DLD1 (cell line): Measurements from ENCODE around the gene PLCB3.

Source experiments
- in situ Hi-C: cut with HindIII; loops from 2 replicates; pipeline ENCODE4 v1.10.0; 2017; ENCODE audit warnings: low sequenced_read_pairs

The PLCB3 gene

DNA sequence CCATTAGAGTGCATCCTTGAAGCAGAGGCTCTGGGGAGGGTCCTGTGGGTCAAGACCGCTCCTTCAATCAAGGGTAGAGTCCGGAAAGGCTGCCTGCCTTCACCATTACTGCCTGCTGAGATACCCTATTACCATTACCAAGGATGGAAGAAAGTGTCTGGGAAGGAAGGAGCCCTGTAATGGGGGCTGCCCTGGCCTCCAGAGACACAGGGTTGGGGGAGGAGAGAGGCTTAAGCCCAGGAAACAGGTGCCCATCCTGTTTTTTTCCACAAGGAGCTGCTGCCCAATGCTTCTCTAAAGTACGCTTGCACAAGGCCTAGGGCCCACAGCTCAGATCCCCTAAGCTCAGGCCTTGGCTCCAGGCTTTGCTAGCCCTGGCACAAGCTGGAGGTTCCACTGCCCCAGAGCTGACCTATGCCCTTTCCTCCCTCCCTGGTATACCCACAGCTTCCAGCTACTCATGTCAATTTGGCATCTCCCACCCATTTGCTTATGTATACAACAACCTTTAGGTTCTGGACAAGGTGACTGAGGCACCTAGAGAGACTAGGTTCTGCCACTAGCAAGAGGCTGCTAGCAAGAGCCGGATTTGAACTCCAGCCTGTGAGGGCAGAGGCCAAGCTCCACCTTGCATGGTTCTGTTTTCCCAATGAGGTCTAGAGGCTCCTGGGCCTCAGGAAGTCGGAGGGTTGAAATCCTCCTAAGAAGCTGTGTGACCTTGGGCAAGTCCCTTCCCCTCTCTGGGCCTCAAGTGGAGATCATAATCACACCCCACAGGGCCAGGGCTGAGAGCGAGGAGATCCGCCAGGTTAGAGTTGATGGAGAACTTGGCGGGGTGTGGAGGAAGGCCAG lies 1.5 kb upstream of the PLCB3 start:
- in situ Hi-C loops = no loop called here

GRCh38 chr11:64250415-64251015 lies 815 bp upstream of the PLCB3 start:
- in situ Hi-C loops = no loop called here

DNA sequence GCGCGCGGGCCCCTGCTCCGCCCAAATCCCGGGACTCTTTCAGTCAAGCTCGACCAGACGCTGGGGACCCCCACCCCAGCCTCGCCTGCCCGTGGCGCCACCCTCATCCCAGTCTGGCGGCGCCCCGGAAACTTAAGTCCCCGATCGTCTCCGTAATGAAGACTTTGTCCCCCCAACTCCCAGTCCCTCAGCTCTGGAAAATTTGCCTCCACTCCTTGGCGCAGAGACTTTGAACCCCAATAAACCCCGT lies 348 bp downstream of the PLCB3 start:
- in situ Hi-C loops = no loop called here

- in situ Hi-C loops = no loop called here
Observed at GRCh38 chr11:64252003-64252872, 908 bp downstream of the PLCB3 start.

GRCh38 chr11:64253043-64253442 lies 1.7 kb downstream of the PLCB3 start:
- in situ Hi-C loops = no loop called here

- in situ Hi-C loops = no loop called here
Observed at GRCh38 chr11:64253481-64253880, 2.2 kb downstream of the PLCB3 start.

- in situ Hi-C loops = no loop called here
Observed at GRCh38 chr11:64254326-64254725, 3.0 kb downstream of the PLCB3 start.

GRCh38 chr11:64255135-64256128 lies 4.1 kb downstream of the PLCB3 start:
- in situ Hi-C loops = no loop called here

- in situ Hi-C loops = no loop called here
Observed at GRCh38 chr11:64256300-64256699, 5.0 kb downstream of the PLCB3 start.

DNA sequence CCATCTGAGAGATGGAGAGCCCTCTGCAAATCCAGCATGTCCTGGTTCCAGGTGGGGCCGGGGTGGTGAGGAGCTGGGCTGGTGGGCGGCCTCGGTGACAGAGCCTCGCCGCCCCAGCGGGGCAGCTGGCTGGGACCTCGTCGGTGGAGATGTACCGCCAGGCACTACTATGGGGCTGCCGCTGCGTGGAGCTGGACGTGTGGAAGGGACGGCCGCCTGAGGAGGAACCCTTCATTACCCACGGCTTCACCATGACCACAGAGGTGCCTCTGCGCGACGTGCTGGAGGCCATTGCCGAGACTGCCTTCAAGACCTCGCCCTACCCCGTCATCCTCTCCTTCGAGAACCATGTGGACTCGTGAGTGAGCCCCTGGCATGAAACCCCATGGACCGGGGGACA lies 7.0 kb downstream of the PLCB3 start:
- in situ Hi-C loops = no loop called here

- in situ Hi-C loops = no loop called here
Observed at GRCh38 chr11:64258946-64259532, 7.7 kb downstream of the PLCB3 start.

- in situ Hi-C loops = no loop called here
Observed at GRCh38 chr11:64259533-64260067, 8.3 kb downstream of the PLCB3 start.

- in situ Hi-C loops = no loop called here
Observed at GRCh38 chr11:64260147-64260708, 8.9 kb downstream of the PLCB3 start.

DNA sequence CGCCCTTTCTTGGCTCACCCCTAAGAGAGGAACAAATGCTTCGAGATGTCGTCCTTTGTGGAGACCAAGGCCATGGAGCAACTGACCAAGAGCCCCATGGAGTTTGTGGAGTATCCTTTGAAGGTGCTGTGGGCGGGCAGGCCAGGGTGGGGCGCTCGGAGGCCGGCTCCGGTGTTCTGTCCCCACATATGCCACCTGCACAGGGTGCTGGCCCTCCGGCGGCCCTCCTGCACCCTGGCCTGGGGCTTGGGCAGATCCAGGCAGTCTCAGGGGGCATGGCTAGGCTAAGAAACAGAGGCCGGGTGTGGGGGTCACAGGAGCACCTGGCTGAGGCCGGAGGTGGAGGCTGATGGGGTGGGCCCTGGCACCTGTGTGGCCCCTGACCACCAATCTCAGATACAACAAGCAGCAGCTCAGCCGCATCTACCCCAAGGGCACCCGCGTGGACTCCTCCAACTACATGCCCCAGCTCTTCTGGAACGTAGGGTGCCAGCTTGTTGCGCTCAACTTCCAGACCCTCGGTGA lies 10.3 kb downstream of the PLCB3 start:
- in situ Hi-C loops = no loop called here

GRCh38 chr11:64262271-64263002 lies 11.1 kb downstream of the PLCB3 start:
- in situ Hi-C loops = no loop called here

DNA sequence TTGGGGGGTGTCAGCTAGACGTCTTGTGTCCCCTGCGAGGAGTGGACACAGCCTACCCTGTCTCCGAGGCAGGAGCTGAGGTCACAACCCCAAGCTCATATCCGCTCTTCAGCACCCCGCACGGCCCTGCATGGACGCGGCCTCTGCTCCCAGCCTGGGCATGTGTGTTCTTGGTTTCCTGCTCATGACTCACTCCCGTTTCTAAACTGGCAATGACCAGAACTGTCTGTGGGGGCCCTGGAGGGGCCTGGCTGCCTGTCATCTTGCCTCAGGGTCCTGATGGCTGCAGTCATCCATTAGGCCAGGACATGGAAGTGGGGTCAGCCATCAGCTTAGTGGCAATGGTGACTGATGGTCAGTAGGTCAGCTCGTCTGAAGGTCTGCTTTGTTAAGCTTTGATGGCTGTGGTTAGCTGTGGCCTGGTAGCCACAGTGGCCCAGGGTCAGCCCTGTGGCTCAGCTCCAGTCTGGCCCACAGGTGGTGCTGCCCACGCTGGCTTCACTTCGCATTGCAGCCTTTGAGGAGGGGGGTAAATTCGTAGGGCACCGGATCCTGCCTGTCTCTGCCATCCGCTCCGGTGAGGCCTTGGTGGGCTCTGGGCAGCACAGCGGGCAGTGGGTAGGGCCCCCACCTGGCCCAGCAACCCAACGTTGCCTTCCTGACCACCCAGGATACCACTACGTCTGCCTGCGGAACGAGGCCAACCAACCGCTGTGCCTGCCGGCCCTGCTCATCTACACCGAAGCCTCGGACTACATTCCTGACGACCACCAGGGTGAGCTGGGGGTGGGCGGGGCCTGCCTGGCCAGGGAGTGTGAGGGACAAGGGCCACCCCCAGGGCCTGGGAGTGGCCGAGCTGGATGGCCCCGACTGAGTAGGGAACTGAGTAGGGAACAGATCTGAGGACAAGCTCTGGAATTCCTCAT lies 12.0 kb downstream of the PLCB3 start:
- in situ Hi-C loops = no loop called here

DNA sequence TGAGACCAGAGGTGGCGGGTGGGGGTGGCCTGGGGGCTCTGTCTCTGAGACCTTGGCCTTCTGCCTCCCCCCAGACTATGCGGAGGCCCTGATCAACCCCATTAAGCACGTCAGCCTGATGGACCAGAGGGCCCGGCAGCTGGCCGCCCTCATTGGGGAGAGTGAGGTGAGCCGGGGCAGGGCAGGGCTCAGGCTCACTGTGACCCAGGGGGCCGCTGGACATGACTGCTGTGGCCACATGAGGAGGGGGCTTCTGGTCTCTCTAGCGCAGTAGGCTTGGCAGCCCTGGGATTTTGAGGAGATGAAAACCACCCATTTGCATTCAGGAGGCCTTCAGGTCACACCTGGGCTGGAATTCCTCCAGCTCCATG lies 12.6 kb downstream of the PLCB3 start:
- in situ Hi-C loops = no loop called here

GRCh38 chr11:64264371-64264852 lies 13.1 kb downstream of the PLCB3 start:
- in situ Hi-C loops = no loop called here
